Stimulated activated CD4-positive, alpha-beta T cell treated with anti-CD3 and anti-CD28 coated beads, TNF-alpha, amount 100 ng/mL, for 1 hour (primary cell): Measurements from ENCODE around the gene DYNC2H1.
"Not testable (repeated sequence)": the region's sequence is repeated elsewhere in the genome, so short reads cannot be mapped to it uniquely, and the experiment has no call there.

ENCODE experiments used
- DNase-seq, 3 donors: peaks; one replicate each; pipeline ENCODE4 v3.0.0-alpha.2; 2020; ENCODE audit warnings: low read depth in 3 of 3, low spot score in 1 of 3

Gene DYNC2H1

DNA sequence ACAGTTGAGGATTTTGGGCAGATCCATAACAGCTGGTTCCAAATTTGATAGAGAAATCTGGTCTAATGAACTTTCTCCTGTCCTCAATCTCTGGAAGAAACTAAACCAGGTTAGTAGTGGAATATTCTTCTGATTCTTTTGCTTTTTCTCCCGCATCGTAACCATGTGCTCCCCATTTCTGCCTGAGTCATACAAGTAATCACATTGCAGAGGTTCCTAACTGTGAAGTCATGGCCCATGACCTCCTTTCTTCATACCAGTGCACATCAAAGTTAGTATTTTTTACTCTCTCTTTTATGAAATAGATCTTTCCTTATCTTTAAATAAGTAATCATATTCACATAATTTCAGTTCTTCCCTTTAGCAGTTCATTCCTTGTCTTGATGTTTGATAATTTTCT lies 249.0 kb downstream of the DYNC2H1 start:
- DNase-seq: no peak

DNA sequence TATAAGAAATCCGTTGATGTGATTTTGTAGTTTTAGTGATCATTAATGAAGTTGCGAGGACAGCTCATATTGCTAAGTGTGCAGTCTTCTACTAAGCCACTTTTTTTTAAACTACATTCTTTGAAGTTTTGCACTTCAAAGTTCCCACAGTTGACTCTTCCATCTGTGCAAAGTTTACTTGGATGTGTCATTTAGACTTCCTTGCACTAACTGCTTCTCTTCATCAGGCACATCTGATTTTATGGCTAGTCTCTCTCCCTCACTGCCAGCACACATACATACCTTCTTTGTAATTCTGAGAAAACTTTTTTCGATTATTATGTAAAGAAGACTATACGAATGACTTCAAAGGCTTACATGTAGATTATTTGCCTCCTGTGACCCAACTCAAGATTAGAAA lies 250.0 kb downstream of the DYNC2H1 start:
- DNase-seq: no peak

DNA sequence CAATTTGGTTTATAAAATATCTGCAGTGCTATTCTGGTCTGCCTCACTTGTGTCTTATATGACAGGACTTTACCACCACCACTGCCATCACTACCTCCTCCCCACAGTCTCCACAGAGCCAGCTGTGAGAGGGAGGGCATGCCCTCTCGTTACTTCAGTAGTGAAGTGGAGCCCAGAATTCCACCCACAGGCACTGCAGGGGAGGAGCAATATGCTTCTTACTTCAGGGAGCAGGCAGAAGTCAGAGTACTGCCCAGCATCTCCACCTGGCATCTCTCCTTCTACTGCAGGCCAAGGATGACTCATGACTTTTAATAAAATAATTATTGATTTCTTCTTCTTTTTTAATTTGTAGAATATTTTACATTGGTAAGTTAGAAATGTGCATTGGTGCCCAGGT lies 255.5 kb downstream of the DYNC2H1 start:
- DNase-seq: no peak

DNA sequence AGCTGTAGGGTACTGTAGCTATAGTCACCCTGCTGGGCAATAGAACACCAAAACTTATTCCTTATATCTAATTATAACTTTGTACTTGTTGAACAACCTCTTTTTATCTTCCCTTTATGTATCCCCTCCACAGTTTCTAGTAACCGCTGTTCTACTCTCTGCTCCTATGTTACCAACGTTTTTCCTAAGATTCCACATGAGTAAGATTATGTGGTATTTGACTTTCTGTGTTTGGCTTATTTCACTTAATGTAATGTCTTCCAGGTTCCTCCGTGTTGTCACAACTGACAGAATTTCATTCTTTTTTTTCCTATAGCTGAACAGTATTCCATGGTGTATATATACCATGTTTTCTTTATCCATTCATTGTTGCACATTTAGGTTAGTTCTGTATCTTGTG lies 258.4 kb downstream of the DYNC2H1 start:
- no peak for DNase-seq

DNA sequence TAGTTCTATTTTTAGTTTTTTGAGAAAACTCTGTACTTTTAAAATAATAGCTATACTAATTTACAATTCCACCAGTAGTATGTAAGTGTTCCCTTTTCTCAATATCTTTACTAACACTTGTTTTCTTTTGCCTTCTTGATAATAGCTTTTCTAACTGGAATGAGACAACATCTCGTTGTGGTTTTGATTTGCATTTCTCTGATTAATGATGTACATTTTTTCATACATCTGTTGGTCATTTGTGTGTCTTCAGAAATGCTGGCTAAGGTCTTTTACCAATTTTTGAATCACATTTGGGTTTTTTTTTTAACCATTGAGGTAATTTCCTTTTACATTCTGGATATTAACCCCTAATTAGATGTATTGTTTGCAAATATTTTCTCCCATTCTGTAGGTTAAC lies 258.9 kb downstream of the DYNC2H1 start:
- DNase-seq: no peak

DNA sequence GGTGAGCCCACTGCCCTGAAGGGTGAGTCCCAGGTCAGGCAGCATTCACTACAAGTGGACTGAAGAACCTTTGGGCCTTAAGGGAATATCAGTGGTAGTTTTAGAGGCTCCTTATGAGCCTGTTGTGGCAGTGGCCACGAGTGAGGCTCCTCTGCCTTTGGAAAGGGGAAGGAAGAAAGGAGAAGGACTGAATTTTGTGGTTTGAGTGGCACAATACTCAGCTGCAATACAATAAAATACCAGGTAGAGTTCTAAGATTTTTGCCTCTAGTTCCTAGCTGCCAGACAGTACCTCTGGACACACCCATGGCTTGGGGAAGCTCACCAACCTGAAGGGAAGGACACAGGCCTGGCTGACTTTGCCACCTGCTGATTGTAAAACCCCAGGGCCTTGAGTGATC lies 260.9 kb downstream of the DYNC2H1 start:
- no peak for DNase-seq

DNA sequence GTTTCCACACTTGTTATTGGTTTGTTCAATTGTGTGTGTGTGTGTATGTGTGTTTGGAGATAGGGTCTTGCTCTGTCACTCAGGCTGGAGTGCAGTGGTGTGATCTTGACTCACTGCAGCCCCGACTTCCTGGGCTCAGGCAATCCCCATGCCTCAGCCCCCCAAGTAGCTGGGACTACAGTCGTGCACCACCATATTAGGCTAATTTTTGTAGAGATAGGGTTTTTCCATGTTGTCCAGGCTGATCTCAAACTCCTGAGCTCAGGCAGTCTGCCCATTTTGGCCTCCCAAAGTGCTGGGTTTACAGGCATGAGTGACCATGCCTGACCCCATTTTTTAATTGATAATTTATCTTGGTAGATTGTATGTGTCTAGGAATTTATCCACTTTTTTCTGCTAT lies 263.7 kb downstream of the DYNC2H1 start:
- DNase-seq: no peak

DNA sequence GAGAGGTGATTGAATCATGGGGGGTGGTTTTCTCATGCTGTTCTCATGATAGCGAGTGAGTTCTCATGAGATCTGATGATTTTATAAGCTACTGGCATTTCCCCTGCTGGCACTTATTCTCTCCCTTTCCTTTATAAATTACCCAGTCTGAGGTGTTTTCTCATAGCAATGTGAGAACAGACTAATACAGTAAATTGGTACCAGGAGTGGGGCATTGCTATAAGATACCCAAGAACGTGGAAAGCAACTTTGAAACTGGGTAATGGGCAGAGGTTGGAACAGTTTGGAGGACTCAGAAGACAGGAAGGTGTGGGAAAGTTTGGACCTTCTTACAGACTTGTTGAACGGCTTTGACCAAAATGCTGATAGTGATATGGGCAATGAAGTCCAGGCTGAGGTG lies 265.0 kb downstream of the DYNC2H1 start:
- DNase-seq: not testable (repeated sequence)

DNA sequence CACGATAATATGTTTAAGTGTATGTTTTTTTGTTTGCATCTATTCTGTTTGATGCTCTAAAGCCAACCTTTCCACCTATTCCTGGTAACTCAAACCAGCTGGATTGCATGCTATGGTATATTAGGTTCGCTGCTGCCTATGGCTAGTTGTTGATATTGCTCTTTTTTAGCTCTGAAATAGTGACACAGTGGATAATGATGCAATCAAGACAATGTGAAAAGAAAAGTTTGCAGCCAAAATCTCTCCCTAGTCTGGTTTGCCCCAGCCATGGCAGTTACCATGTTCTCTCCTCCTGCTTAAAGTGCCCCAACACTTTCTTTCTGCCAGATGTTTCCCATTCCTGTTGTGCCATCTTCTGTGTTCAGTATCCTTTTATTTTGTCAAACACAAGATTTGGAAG lies 269.7 kb downstream of the DYNC2H1 start:
- DNase-seq: no peak

DNA sequence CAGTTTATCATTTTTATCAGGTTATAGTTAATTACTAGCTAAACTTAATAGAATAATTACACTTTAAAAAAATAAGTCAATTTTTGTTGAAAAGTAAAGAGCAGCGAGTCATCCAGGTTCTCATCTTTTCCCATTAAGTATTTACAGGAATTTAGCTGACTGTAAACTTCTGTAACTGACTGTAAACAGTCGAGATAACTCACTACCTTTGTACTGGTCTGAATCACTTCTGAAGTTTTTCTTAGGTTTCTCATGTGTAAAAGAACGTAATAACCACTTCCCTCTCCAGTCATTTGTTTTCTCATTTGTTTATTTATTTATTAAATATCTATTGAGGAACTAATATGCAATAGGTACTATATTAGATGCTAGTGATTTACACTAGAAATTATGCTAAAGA lies 270.8 kb downstream of the DYNC2H1 start:
- DNase-seq: no peak

DNA sequence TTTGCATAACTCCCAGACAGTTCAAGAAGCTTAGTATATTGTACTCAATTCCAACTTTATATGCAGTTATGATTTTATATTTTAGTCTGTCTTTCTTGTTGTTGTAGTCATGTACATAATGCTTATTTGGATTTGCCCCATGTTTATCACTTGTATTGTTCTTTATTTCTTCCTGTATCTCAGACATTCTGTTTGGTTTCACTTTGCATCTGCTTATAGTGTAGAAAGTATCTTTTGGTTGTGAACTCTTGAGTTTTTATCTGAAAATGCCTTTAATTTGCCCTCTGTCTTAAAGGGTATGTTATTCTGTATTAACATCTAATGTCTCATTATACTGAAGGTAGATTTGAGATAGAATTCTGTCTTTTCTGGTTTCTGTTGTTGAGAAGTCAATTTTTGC lies 275.4 kb downstream of the DYNC2H1 start:
- DNase-seq: no peak

DNA sequence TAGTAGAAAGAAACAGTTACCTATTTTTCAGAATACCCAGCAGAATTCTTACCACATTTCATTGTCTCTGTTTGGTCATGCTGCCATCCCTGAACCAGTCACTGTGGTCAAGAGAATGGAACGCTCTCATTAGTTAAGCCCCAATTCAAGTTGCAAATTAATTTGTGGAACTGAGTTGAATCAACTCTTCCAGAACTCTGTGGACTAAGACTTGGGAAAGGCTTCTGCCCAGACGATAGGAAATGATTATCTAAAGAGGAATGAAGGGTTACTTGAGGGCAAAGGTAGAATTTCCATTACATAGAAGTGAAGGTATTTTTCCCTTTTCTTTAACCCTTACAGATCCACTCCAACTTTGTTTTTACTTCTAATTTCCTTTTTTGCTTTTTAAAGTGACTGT lies 286.4 kb downstream of the DYNC2H1 start:
- DNase-seq: no peak

DNA sequence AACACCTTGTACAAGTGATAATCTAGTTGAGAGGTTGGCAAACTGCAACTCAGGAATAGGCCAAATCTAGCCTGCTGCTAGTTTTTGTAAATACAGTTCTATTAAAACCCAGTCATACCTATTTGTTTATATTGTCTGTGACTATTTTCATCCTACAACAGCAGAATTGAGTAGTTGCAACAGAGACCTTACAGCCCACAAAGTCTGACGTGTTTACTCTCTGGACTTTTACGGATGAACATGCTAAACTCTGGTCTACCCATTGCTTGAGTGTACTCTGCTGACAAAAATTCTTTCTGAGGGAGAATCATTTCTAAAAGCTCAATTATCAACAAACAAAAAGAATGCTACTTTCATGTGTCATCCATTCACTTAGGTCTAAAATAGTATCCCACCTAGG lies 287.0 kb downstream of the DYNC2H1 start:
- no peak for DNase-seq

DNA sequence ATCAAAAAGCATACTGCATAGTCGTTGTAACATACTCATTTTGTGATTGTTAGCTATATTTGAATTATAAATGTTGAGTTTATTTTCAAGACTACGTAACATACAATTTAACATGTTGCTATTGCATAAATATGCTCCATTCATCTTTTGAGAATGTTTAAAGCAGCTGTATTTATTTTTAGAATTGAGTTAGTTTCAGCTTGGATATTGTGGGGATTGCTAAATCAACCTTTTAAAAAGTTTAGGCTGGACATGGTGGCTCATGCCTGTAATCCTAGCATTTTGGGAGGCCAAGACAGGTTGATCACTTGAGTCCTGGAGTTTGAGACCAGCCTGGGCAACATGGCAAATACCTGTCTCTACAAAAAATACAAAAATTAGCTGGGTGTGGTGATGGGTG lies 288.1 kb downstream of the DYNC2H1 start:
- no peak for DNase-seq

DNA sequence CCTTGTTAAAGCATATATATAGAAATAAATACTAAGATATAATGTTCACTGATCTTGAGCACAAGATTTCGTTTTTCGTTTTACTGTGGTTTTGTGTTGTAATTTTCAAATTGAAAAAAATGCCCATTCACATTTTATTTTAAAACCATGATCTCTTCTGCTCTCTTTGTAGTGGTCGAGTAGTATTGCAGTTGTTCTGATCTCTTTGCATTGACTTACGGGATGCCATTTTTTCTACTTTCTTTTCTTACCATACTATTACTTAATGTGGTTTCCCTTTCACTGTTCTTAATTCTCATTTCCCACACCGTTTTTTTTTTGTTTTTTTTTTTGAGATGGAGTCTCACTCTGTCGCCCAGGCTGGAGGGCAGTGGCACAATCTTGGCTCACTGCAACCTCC lies 289.6 kb downstream of the DYNC2H1 start:
- no peak for DNase-seq

DNA sequence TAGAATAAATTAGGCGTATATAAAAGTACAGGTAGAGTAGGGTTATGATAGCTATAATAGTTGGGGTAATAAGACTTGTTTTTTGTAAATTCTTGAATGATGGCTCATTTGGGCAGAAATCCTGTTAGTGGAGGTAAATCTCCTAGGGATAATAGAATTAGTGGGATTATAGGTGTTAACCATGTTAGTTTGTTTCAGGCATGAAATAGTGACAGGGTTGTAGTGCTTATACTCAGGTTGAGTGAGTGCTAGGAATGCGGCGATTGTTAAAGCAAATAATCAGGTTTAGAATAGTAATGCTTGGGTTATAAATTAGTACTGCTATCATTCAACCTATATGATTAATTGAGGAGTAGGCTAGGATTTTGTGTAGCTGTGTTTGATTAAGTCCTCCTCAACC lies 297.1 kb downstream of the DYNC2H1 start:
- DNase-seq: no peak

DNA sequence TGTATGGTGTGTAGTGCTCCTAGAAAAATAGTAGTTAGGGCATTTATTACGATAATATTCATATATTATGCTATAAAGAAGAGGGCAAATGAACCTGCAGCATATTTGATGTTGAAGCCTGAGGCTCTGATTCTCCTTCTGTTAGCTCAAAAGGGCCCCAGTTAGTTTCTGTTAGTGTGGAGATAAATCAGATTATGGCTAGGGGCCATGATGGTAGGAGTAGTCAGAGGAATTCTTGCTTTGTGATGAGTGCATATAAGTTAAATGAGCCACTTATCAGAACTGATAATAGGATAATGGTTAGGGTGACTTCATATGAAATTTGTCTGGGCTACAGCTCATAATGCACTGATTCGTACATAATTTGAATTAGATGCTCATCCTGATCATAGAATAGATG lies 298.4 kb downstream of the DYNC2H1 start:
- no peak for DNase-seq

DNA sequence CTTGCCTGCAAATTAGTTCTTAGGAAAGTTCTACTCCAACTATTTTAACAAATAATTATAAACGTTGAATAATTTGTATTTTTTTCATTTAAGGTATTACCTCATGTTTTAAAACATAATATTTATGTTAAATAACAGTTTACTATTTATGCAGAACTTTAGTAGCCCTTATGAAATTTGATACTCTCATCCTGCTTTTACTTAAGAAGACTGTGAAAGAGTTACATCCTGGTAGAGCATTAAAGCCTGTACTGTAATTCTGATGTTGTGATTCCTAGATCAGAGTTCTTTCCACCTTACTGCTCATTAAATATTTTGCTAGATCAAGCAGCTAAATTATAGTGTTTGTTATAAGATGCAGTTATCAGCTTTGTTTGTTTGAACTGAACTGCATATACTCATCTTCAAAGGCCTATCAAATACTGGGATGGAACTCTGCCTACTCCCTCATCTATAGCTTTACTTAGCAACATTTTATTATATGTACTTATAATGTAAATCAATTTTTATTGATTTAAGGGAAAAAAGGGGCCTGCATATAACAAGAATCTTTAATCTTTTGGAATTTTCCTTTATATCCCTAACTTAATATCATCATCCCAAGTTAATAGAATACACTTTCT lies 304.2 kb downstream of the DYNC2H1 start:
- DNase-seq: no peak

DNA sequence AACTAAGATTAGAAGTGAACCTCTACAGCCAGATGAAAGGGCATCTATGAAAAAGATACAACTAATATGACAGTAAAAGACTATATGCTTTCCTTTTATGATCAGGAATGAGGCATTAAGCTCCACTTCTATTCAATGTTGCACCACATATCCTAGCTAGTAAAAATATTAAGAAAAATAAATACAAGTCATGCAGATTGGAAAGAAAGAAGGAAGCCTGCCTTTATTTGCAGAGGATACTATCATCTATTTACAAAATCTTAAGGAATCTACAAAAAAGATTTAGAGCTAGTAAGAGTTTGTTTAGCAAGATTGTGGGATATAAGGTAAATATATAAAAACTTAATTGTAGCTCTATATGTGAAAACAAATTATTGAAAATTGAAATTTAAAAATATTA lies 308.8 kb downstream of the DYNC2H1 start:
- no peak for DNase-seq

DNA sequence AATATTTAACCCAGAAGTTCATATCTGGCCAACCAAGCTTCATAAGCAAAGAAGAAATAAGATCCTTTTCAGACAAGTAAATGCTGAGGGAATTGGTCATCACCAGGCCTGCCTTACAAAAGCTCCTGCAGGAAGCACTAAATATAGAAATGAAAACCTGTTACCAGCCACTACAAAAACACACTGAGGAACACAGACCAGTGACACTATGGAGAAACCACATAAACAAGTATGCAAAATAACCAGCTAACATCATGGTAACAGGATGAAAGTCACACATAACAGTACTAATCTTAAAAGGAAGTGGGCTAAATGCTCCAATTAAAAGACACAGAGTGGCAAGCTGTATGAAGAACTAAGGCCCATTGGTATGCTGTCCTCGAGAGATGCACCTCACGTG lies 311.4 kb downstream of the DYNC2H1 start:
- DNase-seq: no peak

DNA sequence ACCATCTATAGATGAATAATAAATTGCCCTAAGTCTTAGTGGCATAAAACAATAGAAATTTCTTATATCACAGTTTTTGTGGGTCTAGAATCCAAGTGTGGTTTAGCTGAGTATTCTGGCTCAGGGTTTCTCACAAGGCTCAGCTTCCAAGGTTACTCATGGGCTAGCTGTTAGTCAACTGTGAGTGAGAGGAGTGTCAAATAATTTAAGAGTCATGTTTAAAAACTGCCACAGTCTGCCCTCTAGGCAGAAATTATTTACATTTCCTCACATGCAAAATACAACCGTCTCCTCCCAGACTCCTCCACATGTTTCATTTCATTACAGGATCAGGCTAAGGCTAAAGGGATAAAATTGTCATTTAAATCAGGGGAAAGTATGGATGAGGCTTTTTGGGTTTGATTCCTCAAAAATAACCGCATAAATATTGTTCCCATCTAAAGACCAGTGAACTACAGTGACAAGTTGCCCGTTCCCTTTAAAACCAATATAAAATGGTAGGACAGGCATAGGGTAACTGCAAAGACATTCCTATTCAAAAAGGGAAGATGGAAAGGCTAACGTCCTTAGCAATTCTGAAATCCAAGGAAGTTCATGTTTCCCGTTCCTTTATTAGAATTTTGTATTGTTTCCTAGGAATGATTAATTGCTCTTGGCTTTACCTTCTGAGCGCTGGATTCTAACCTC lies 324.3 kb downstream of the DYNC2H1 start:
- DNase-seq: no peak

DNA sequence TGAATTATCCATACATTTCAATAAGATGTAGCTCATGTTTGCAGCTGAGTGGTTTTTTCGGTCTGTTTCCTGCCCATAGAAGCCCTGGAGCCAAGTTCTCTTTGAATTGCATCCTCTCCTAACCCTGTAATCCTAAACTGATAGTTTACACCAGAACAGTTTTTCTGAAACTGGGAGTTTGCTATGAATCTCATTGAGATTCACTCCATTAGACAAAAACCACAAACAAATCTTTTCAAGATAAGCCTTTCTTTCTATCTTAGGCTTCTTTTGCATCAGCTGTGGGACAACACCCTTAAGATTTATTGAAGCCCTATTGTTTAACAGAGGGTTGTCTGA lies 324.8 kb downstream of the DYNC2H1 start:
- no peak for DNase-seq

DNA sequence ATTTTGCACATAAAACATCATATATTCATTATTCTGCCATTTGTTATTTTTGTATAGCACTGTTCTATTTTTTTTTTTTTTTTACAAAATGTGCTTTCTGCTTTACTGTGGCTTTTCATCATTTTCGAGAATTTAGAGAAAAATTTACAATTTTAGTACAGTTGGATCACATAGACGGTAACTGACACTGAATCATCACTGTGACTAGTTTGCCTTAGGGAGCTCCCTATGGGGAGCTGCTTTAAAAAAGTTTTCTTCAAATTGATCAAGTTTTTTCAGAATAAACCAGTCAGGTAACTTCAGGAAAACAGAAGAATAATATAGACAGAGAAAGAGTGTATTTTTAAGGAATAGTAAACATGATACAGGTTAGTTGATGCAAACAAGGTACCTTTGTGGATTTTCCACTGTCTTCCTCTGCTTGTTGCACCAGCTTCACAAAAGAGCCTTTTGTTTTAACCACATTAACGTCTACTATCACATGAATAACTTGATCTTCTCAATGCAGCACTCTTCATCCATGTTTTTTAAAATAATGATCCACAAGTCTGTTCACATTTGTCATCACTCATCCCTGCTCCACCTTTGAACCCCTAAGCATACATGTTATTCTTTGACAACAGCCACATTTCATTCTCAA lies 327.0 kb downstream of the DYNC2H1 start:
- DNase-seq: no peak
